H54 (cell line): ENCODE measurements around the gene ATXN1.
A peak's percentile ranks its signal among the peaks of the same experiment; 100 is the strongest.

Source experiments
- DNase-seq: peaks from one replicate; pipeline ENCODE4 v3.0.0; 2011; ENCODE audit warnings: low spot score, mixed read lengths; ENCODE audit not compliant: insufficient read length
- FAIRE-seq: peaks from 3 replicates; lab custom pipeline; 2011; peaks lifted over from hg19 to GRCh38; lab: Jason Lieb, UNC
- POLR2A ChIP-seq: IDR thresholded peaks from 2 replicates; pipeline ENCODE4 v1.6.1; 2011; ENCODE audit warnings: low read depth, mild to moderate bottlenecking, low read length

Gene ATXN1

DNA sequence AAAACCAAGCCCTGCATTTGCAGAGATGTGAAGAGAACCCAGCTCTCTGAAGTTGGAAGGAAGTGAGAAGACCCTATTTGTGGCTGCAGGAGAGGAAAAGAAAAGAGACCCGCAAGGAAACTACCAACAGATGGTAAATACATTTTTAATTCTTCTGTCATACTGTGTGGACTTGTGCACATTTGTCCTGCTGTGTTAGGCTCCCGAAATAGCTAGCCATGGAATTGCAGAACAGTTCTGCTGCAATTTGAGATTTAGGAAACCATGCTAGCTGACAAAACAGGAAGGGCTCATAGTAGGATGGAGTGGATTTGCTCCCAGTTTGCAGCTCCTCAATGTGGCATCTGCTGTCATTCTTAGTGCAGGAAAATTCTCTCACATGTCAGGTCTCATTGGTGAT is 12.1 kb upstream of the ATXN1 start:
- TF ChIP-seq POLR2A = no peak
- FAIRE-seq = no peak
- no peak for DNase-seq

DNA sequence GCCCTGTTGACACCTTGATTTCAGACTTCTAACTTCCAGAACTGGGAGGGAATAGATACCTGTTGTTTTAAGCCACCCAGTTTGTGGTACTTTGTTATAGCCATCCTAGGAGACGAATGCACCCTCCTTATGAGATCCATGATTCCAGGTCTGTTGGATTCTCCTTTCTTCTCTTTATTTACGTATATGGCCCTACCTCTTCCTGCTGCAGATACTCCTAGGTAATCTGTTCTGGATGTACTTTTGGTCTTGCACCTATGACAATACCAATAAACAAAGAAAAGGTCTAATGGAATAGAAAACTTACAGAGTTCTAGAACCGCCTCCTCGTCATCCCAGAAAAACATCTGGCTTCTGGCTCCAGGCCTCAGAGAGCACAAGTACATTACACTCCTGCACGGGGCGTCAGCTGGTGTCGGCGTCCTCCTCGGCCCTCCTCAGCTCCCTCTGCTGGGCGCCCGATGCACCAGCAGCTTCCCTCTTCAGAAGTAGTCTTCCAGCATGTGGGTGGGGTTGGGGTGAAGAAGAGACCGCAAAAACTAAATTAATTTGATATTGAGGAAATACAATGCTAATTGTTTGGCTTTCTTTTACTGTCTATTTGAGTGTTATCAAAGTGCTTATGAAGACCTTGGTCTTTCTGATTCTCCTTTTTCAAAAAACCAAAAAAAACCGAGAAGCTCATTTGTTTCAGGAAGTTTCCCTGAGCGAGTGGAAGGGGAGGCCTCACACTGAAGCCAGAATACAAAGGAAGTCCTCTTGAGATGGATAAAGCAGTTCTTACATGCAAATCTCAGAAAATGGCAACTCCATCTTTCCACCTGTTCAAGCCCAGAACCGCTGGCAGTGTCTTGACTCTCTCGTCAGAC is 9.7 kb upstream of the ATXN1 start:
- no peak for TF ChIP-seq POLR2A
- peak; percentile 52 for FAIRE-seq
- peak; percentile 56 for DNase-seq

DNA sequence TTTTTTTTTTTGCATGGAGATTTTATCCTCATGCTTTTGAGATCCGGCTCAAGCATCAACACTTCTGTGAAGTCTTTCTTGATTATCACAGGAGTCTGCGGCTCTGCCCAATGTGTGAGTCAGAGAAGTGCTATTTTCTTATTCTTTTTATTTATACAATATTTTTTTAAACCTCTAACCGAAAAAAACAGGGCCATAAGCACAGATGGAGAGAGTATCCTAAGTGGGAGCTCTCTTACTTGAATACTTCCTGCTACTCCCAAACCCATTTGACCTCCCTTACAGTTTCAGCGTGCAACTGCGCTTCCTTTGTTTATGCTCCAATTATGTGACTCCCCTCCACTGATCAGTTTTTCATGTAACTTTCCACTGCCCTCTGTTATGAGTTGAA is 8.7 kb upstream of the ATXN1 start:
- DNase-seq (no peak), FAIRE-seq (no peak)
- TF ChIP-seq POLR2A = no peak

DNA sequence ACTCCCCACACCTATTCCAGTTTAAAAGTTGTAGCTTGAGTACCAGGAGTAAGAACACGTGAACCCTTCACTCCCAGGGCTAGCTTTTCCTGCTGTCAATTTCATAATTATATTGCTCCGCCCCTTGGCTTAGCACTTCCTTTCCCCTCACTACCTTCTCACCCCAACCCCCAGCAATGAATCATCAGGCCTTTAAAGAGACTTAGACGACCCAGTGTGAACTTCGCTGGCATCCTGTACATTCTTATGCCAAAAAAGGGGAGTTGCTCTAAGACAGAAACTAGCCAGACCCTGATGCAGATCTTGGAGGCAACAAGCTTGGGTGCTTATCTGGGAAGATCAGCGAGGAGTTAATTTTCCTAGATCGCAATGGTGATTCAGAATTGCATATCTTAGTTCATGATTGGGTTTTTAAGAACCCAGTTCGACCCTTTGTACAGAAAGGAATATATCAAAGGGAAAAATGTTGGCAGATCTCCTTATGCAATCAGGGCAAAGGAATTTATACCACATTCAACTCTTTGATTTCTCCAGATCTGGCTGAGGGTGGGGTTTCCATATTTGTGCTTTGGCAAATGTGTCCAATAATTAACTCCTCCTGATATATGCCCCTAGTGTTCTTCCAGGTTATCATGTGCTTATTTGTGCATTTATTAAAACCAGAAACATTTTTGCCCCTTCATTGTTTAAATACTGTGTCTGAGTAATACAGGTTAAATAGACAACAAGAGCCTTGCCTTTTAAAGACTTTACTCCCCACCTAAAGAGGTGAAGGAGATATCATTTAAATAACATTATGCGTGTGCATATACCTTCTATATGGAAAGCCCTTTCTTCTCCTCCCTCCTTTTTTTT is 8.1 kb upstream of the ATXN1 start:
- peak; percentile 79 for FAIRE-seq
- DNase-seq = peak; percentile 14
- no peak for TF ChIP-seq POLR2A

DNA sequence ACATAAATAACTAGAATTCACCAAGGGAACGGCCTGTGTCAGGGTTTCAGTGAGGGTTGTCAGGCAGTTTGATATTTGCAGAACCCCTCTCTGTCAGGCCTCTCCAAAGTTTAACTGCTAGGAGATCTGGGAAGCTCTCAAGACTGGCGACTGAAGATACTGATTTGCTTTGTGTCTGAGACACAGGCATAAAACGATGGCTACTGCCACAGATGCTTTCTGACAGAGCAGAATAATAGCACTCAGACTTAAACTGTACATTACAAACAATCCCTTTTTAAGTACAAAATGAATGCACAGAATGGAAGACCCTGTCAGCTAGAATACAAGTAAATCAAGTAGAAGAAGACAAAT is 7.2 kb upstream of the ATXN1 start:
- DNase-seq (no peak), FAIRE-seq (no peak)
- TF ChIP-seq POLR2A = no peak

DNA sequence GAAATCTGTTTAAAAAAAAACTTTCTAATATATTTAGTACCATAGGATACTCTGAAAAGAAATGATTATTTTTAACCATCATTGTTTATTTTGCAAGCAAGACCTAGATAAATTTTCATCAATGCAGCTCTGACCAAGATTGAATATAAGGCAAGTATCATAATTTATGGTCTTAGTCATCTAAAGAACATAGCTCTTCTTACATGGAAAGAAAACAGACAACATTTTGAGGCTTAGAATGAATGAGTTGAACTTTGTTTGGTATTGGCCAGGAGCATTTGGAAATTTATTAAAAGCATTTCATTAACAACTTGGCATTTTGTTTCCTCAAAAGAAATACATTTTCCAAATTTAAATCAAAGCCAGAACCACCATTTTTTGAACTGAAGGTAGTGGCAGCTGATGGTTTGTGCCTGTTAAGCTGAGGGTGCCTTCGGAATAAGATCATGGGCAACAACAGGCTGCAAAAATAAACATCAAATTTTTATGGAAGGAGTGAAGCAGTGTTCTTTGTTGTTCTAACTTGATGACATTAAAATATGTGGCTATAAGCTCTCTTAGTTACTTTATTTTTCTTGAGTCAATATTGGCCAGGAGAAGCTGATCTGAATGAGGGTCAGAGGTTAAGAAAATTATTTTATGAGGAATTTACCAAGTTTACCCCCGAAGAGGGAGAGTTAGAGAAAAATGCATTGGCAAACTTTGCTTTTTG is 6.7 kb upstream of the ATXN1 start:
- no peak for DNase-seq
- no peak for FAIRE-seq

DNA sequence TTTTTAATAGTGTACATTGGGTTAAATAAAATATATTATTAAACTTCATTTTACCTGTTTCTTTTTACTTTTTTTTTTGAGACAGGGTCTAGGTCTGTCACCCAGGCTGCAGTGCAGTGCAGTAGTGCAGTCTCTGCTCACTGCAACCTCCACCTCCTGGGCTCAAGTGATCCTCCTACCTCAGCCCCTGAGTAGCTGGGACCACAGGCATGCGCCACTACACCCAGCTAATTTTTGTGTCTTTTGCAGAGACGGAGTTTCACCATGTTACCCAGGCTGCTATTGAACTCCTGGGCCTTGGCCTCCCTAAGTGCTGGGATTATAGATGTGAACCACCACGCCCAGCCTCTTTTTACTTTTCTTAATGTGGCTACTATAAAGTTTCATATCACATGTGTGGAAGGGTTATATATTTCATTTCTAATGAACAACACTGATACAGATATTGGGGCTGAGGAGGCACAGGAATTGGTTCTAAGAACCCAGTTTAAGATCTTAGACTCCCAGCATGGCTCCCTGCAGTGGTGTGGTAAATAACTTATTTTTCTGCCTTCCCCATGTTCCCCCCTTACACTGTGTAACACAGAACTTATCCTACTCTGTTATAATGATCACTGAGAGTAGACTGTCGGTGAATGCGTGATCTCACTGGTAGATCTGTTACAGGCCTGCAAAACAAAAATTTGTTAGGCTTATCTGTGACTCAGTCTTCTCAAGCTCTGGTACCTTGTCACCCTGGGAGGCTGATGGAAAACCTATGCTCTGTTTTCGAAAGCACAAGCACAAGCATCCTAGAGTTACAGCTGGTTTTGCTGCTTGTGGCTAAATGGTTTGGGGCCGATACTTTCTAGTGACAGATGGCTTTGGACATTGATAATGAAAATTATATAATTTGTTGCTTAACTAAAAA is 5.8 kb upstream of the ATXN1 start:
- TF ChIP-seq POLR2A = no peak
- DNase-seq (no peak), FAIRE-seq (no peak)

More for the DNA sequence above, 6.7 kb upstream of the ATXN1 start:
- TF ChIP-seq POLR2A = no peak

DNA sequence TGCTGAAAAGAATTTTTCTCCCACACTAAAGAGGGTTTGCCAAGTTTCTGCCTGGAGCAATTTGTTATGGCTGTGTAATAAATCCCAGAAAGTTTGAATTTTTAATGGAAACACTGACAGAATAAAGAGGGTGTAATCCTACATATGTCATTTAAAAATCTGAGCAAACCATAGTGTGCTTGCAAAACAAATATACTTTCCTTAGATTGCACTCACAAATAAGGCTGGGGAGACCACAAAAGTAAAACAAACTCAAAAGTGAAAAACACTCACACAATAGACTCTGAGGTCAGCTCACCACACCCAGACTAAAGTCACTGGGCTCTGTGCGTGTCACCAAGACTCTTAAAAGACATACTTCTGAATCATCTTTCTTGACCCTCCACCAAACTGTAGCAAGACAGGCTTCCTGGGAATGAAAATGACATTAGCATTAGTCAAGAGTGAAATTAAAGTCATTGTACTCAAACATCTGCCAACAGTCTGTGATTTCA is 4.8 kb upstream of the ATXN1 start:
- TF ChIP-seq POLR2A = no peak
- FAIRE-seq = peak; percentile 97

DNA sequence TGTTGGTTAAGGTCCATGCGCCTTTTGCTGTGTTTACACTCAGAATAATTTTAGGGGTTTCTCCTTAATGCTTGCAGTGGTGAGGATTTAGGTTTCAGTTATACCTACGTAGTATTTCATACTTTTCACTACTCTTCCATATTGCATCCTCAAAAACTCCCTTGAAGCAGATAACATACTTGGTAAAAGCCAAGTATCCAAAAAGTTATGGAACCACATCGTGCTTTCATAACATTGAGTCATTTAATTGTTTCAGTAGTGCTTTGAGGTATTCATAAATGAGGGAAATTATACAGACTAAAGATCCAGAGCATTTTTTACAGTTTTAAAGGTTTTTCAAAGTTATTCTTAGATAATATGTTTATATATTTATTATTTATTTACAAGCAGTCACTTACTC is 4.0 kb upstream of the ATXN1 start:
- FAIRE-seq (no peak), DNase-seq (no peak)
- no peak for TF ChIP-seq POLR2A

More for the DNA sequence above, 4.8 kb upstream of the ATXN1 start:
- DNase-seq = peak; percentile 15

DNA sequence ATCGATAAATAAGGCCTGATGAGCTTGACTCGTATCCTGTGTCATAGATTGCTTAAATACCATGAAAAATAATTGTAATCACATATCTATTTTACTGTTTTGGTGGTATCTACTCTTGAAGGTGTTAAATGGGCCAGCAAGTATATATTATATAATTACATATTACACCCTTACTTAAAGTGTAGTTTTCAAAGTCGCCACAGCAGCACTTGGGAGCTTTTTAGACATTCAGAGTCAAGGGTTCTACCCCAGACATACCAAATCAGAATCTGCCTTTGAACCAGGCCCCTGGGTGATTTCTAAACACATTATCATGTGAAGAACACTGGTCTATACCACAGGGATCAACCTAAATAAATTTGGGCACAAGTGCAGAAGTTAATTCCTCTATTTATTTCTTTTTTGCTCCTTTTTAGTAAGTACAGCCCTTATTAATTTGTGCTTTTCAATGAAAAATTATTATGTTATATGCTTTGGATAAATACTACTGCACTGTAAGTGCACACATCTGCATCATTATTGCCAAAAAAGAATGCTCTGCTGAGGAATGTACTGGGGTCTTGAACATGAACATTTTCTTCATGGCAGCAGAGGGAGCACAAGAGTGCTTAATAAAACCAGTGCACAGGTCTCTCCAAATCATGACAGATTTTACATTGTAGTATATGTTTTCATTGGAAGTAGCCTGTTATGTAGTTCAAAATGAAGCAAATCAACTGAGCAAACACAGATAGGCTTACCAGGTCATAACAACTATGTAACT is 3.1 kb upstream of the ATXN1 start:
- no peak for DNase-seq
- no peak for TF ChIP-seq POLR2A
- no peak for FAIRE-seq

DNA sequence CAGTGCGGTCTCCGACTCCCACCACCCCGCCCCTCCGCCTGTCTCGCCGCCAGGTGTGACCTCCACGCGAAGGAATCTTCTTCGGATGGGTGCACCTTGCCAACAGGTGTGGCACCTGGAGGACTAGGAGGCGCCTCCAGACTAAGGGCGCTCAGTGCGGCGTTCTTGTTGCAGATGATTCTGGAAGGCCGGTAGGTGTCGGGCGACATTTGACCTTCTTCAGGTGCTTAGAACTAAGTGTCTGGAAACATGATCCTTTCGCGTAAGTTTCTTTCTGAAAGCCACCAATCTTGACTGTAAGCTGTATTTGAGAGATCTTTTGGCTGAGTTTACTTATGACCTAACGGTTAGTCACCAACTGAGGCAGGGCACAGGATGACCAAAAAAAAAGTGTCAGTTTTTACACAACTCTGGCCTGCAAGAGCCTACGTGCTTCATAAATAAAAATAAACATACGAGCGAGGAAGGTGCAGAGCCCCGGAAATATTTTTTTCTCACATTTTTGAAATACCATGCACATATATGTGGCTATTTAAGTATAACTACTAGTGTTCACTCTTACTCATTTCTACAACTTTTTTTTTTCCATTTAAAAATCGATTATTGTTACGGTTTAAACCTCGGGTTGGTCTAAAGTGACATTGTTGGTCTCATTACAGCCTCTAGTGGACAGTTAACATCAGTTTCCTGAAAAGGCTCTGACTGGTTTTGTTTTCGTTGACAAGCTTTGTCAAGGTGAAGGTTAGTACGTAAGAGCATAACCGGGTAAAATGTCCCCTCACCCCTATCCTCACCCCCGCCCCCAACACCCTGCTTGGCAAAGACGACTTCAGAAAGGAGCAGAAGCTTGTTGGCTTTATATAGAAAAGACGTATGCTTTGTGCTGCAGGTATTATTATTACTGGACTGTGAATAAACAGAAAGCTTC is 1.6 kb upstream of the ATXN1 start:
- no peak for TF ChIP-seq POLR2A
- FAIRE-seq (peak; percentile 91), DNase-seq (peak; percentile 62)
